ENCODE results near the gene FARS2.

DNA sequence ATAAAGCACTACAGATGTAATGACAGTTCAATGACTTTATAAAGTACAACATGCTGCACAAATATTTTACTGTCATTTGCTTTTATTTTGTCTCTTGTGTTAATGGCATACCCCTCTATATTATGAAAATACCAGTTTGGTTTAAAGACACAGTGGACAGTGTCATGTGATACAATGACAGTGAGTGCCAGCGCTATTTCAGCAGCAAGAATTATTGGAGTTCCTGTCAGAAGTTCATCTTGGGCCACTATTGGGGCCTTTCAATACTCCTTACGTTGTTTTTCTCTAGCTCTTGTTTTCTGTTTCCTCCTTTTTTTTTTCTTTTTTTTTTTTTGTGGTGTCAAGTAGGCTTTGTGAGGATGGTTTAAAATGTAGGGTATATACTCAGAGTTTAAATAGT is 232.5 kb downstream of the FARS2 start:
- TF ChIP-seq, protein P1, sequence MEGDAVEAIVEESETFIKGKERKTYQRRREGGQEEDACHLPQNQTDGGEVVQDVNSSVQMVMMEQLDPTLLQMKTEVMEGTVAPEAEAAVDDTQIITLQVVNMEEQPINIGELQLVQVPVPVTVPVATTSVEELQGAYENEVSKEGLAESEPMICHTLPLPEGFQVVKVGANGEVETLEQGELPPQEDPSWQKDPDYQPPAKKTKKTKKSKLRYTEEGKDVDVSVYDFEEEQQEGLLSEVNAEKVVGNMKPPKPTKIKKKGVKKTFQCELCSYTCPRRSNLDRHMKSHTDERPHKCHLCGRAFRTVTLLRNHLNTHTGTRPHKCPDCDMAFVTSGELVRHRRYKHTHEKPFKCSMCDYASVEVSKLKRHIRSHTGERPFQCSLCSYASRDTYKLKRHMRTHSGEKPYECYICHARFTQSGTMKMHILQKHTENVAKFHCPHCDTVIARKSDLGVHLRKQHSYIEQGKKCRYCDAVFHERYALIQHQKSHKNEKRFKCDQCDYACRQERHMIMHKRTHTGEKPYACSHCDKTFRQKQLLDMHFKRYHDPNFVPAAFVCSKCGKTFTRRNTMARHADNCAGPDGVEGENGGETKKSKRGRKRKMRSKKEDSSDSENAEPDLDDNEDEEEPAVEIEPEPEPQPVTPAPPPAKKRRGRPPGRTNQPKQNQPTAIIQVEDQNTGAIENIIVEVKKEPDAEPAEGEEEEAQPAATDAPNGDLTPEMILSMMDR (IDR thresholded peaks at IDR 0.05; ENCODE audit: poor library complexity), result no peak
- TF ChIP-seq EZH2 (IDR thresholded peaks at IDR 0.05; ENCODE audit: borderline replicate concordance), result no peak

Measured in hepatocyte (in vitro differentiated cells).